ENCODE measurements around the gene GNAT2. TPM values are rescaled to one million over a fixed set of nuclear protein-coding genes. Genes with fewer than 3 reads are reported as not detected.

Gene GNAT2
- total RNA-seq, 1 experiment from 2014 or later, result not detected

DNA sequence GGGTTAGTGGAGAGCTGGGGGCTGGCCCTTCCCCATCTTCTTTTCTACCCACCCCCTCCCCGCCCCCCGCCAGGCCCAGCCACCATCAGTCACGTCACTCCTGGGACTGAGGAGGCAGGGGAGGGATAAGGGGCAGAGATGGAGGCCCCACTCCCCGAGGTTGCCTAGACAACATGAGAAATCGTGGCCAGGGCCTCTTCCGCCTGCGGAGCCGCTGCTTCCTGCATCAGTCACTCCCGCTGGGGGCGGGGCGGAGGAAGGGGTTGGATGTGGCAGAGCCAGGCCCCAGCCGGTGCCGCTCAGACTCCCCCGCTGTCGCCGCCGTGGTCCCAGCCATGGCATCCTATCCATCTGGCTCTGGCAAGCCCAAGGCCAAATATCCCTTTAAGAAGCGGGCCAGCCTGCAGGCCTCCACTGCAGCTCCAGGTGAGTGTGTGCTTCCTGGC is 1.4 kb upstream of the GNAT2 start:
- peak overlapping the region; percentile 96 for H3K4me3 Mint-ChIP-seq (ENCODE audit: unreplicated experiment)
- CTCF ChIA-PET, result interaction anchor here (0.8 to 1.5 kb wide), 6 partner anchors 9 to 364 kb away, joined by 3 to 8 read pairs (median 3); partner anchors contain the start of gene AHCYL1
- POLR2A ChIA-PET, result interaction anchor here (0.7 kb wide), 1 partner anchor 35 kb away, joined by 3 read pairs; the partner anchor contains the start of gene GSTM4

GRCh38 chr1:109620401-109620791 is 980 bp upstream of the GNAT2 start:
- ChIA-PET CTCF (interaction anchor here (0.8 to 1.5 kb wide), 6 partner anchors 10 to 364 kb away, joined by 3 to 8 read pairs (median 3); partner anchors contain the start of gene AHCYL1), POLR2A (interaction anchor here (0.7 to 1.6 kb wide), 2 partner anchors 35 to 72 kb away, joined by 3 to 10 read pairs; partner anchors contain the start of genes GNAI3 and GSTM4)
- no peaks in the 10 kb centered on the region for H3K27me3 Mint-ChIP-seq (ENCODE audit: insufficient read depth, unreplicated experiment)
- H3K27ac Mint-ChIP-seq (ENCODE audit: unreplicated experiment), result peak overlapping the region; percentile 86
- BruUV-seq (replicated peaks), result TSS peak; percentile 32
- H3K4me1 Mint-ChIP-seq (ENCODE audit: low read depth, unreplicated experiment), result peaks cover 16% of the 10 kb centered on the region
- intact Hi-C loops (cut with micrococcal nuclease; ENCODE audit: unreplicated experiment), result loop anchor here (1.0 kb wide), 1 partner anchor 74 kb away; no protein-coding TSS in a partner anchor
- Histone ChIP-seq H3K27me3 (replicated peaks; ENCODE audit: control insufficient read depth, insufficient read depth, low read length) (no peaks in the 10 kb centered on the region), H3K4me1 (peaks cover 15% of the 10 kb centered on the region), H3K4me3 (ENCODE audit: low read depth, low read length) (peak overlapping the region; percentile 80), H3K9me3 (no peaks in the 10 kb centered on the region), H3K36me3 (ENCODE audit: control insufficient read depth, insufficient read depth, low read length) (no peaks in the 10 kb centered on the region)
- DNase-seq, result peak; percentile 40 to 46
- TF ChIP-seq, protein P1, sequence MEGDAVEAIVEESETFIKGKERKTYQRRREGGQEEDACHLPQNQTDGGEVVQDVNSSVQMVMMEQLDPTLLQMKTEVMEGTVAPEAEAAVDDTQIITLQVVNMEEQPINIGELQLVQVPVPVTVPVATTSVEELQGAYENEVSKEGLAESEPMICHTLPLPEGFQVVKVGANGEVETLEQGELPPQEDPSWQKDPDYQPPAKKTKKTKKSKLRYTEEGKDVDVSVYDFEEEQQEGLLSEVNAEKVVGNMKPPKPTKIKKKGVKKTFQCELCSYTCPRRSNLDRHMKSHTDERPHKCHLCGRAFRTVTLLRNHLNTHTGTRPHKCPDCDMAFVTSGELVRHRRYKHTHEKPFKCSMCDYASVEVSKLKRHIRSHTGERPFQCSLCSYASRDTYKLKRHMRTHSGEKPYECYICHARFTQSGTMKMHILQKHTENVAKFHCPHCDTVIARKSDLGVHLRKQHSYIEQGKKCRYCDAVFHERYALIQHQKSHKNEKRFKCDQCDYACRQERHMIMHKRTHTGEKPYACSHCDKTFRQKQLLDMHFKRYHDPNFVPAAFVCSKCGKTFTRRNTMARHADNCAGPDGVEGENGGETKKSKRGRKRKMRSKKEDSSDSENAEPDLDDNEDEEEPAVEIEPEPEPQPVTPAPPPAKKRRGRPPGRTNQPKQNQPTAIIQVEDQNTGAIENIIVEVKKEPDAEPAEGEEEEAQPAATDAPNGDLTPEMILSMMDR (IDR thresholded peaks at IDR 0.05; ENCODE audit: insufficient read depth in 1 of 2, low read depth in 1 of 2, low read length in 1 of 2, severe bottlenecking in 1 of 2, unreplicated experiment in 1 of 2), result no peak
- H3K9me3 Mint-ChIP-seq (ENCODE audit: unreplicated experiment), result no peaks in the 10 kb centered on the region
- H3K36me3 Mint-ChIP-seq (ENCODE audit: insufficient read depth, unreplicated experiment), result peaks cover 17% of the 10 kb centered on the region
- peak overlapping the region; percentile 96 for H3K4me3 Mint-ChIP-seq (ENCODE audit: unreplicated experiment)

More for the DNA sequence above, 1.4 kb upstream of the GNAT2 start:
- no TSS peak for BruUV-seq (replicated peaks)
- Histone ChIP-seq H3K4me3 (ENCODE audit: low read depth, low read length) (peak overlapping the region; percentile 80), H3K27me3 (replicated peaks; ENCODE audit: control insufficient read depth, insufficient read depth, low read length) (no peaks in the 10 kb centered on the region), H3K4me1 (peaks cover 15% of the 10 kb centered on the region), H3K9me3 (no peaks in the 10 kb centered on the region), H3K36me3 (ENCODE audit: control insufficient read depth, insufficient read depth, low read length) (no peaks in the 10 kb centered on the region)
- Mint-ChIP-seq H3K36me3 (ENCODE audit: insufficient read depth, unreplicated experiment) (peaks cover 17% of the 10 kb centered on the region), H3K9me3 (ENCODE audit: unreplicated experiment) (no peaks in the 10 kb centered on the region), H3K4me1 (ENCODE audit: low read depth, unreplicated experiment) (peaks cover 16% of the 10 kb centered on the region), H3K27me3 (ENCODE audit: insufficient read depth, unreplicated experiment) (no peaks in the 10 kb centered on the region), H3K27ac (ENCODE audit: unreplicated experiment) (peak overlapping the region; percentile 86)
- TF ChIP-seq, protein P1 (IDR thresholded peaks at IDR 0.05; ENCODE audit: insufficient read depth in 1 of 2, low read depth in 1 of 2, low read length in 1 of 2, severe bottlenecking in 1 of 2, unreplicated experiment in 1 of 2), result no peak
- intact Hi-C loops (cut with micrococcal nuclease; ENCODE audit: unreplicated experiment), result loop anchor here (1.0 kb wide), 1 partner anchor 75 kb away; no protein-coding TSS in a partner anchor
- peak; percentile 86 for DNase-seq

DNA sequence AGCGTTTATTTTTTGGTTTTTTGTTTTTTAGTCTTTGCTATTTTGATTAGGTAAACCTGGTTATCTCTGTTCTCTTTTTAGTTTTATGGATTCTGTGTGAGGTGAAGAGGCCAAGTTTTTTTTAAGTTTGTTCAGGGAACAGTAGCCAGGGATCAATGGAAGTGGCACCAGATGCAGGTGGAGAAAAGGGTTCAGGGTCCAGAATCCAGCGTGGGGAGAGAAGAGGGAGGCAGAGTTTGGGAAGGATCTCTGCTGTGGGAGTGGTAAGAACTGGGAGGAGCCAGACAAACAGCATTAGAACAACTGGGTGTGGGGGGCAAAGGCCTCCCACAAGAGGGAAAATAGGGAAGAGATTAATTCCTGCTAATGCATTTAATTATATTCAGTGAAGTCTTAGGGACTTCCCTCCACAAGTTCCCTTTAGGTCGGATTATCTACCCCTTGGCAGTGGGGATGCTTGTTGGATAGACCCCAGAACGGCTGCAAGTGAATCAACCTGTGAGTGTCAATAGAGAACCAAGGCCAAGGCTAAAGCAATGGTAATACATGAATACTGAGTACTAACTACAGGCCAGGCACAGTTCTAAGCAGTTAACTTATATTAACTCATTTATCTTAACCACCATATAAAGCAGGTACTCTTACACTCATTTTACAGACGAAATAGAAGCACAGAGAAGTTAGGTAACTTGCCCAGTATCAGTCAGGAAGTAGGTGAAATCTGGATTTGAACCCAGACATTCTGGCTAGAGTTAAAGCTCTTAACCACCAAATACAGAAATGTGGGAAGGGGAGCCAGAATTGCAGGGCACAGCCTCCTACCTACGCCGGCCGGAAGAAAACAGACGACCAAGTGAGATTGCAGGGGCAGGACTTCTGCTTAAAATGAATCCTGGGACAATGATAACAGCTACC is 498 bp downstream of the GNAT2 start:
- H3K27me3 Mint-ChIP-seq (ENCODE audit: insufficient read depth, unreplicated experiment), result no peaks in the 10 kb centered on the region
- H3K9me3 ChIP-seq, result no peaks in the 10 kb centered on the region
- peak overlapping the region; percentile 86 for H3K27ac Mint-ChIP-seq (ENCODE audit: unreplicated experiment)
- H3K36me3 Mint-ChIP-seq (ENCODE audit: insufficient read depth, unreplicated experiment), result peaks cover 17% of the 10 kb centered on the region
- H3K27me3 ChIP-seq (replicated peaks; ENCODE audit: control insufficient read depth, insufficient read depth, low read length), result no peaks in the 10 kb centered on the region
- no peaks in the 10 kb centered on the region for H3K9me3 Mint-ChIP-seq (ENCODE audit: unreplicated experiment)
- no peaks in the 10 kb centered on the region for H3K36me3 ChIP-seq (ENCODE audit: control insufficient read depth, insufficient read depth, low read length)
- CTCF ChIA-PET, result no interaction called here
- H3K4me1 ChIP-seq, result peaks cover 15% of the 10 kb centered on the region
- peaks cover 16% of the 10 kb centered on the region for H3K4me1 Mint-ChIP-seq (ENCODE audit: low read depth, unreplicated experiment)
- DNase-seq, result peak in 1 of 2 experiments; percentile 46
- intact Hi-C loops (cut with micrococcal nuclease; ENCODE audit: unreplicated experiment), result no loop called here
- POLR2A ChIA-PET, result interaction anchor here (1.6 kb wide), 1 partner anchor 71 kb away, joined by 10 read pairs; the partner anchor contains the start of gene GNAI3
- H3K4me3 Mint-ChIP-seq (ENCODE audit: unreplicated experiment), result peak overlapping the region; percentile 96
- BruUV-seq (replicated peaks), result TSS peak; percentile 83
- TF ChIP-seq, protein P1 (IDR thresholded peaks at IDR 0.05; ENCODE audit: insufficient read depth in 1 of 2, low read depth in 1 of 2, low read length in 1 of 2, severe bottlenecking in 1 of 2, unreplicated experiment in 1 of 2), result no peak
- H3K4me3 ChIP-seq (ENCODE audit: low read depth, low read length), result peak overlapping the region; percentile 80
